BLaER1 (cell line): Measurements from ENCODE around the gene NDUFS6.
A peak's percentile ranks its signal among the peaks of the same experiment; 100 is the strongest.

Experiments used
- H3K27ac ChIP-seq: shearing (Covaris generic); formaldehyde crosslinking; 2 replicates; pipeline ENCODE4 v1.8.1; 2022
- H3K27me3 ChIP-seq: shearing (Covaris generic); formaldehyde crosslinking; 2 replicates; pipeline ENCODE4 v1.8.1; 2022
- H3K36me3 ChIP-seq: shearing (Covaris generic); formaldehyde crosslinking; 2 replicates; pipeline ENCODE4 v1.8.1; 2022
- H3K4me1 ChIP-seq: shearing (Covaris generic); formaldehyde crosslinking; 2 replicates; pipeline ENCODE4 v1.8.1; 2022
- H3K4me2 ChIP-seq: shearing (Covaris generic); formaldehyde crosslinking; 2 replicates; pipeline ENCODE4 v1.8.1; 2022
- H3K4me3 ChIP-seq: shearing (Covaris generic); formaldehyde crosslinking; 2 replicates; pipeline ENCODE4 v1.8.1; 2022
- H3K9ac ChIP-seq: shearing (Covaris generic); formaldehyde crosslinking; 2 replicates; pipeline ENCODE4 v1.8.1; 2022
- H3K9me3 ChIP-seq: shearing (Covaris generic); formaldehyde crosslinking; 2 replicates; pipeline ENCODE4 v1.8.1; 2022
- H4K20me1 ChIP-seq: shearing (Covaris generic); formaldehyde crosslinking; 2 replicates; pipeline ENCODE4 v1.8.1; 2022
- Cebpa-rat ChIP-seq: shearing (Covaris generic); IDR thresholded peaks from 2 replicates; pipeline ENCODE4 v1.8.1; 2022

NDUFS6 gene

DNA sequence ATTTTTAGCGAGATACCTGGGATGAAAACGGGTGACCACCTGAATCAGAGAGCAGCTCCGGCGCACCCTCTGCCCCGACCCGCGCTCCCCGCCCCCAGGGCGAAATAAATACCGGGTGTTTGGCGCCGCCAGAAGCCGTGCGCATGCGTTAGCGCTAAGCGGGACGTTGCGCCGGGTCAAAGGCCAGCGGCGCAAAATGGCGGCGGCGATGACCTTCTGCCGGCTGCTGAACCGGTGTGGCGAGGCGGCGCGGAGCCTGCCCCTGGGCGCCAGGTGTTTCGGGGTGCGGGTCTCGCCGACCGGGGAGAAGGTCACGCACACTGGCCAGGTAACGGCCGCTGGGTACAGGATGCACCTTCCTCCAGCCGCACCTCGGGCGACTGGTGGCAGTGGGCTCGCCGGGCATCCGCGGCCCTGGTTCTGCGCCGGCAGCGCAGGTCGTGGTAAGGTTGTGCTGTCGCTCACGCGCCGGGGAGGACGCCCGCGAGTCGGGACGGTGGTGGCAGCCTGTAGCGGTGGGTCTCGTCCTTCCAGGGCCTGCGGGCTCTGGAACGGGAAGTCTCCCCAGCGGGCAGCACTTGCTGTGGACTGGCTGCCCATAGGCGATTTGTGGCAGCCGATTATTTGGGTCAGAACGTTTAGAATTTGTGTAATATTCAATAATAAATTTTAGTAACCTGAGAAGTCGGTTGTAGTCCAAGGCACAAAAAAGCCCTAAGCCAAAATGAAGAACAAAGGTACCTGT lies at the start of gene NDUFS6:
TSS of gene NDUFS6 (plus strand) at position 186 of the 745 bp plus-strand sequence. CDS start at position 197, 11 bp downstream.
- H3K4me1 ChIP-seq = peaks cover 40% of the 10 kb centered on the region
- H3K9me3 ChIP-seq = no peaks in the 10 kb centered on the region
- no peaks in the 10 kb centered on the region for H3K27me3 ChIP-seq
- H3K27ac ChIP-seq = peak within 1 kb of the TSS; percentile 93
- TF ChIP-seq Cebpa-rat = no peak
- H3K9ac ChIP-seq = peak within 1 kb of the TSS; percentile 96
- peak within 1 kb of the TSS; percentile 99 for H3K4me3 ChIP-seq
- H3K36me3 ChIP-seq = peaks cover 64% of the 10 kb centered on the region
- peaks cover 59% of the 10 kb centered on the region for H4K20me1 ChIP-seq
- peak within 1 kb of the TSS; percentile 92 for H3K4me2 ChIP-seq

DNA sequence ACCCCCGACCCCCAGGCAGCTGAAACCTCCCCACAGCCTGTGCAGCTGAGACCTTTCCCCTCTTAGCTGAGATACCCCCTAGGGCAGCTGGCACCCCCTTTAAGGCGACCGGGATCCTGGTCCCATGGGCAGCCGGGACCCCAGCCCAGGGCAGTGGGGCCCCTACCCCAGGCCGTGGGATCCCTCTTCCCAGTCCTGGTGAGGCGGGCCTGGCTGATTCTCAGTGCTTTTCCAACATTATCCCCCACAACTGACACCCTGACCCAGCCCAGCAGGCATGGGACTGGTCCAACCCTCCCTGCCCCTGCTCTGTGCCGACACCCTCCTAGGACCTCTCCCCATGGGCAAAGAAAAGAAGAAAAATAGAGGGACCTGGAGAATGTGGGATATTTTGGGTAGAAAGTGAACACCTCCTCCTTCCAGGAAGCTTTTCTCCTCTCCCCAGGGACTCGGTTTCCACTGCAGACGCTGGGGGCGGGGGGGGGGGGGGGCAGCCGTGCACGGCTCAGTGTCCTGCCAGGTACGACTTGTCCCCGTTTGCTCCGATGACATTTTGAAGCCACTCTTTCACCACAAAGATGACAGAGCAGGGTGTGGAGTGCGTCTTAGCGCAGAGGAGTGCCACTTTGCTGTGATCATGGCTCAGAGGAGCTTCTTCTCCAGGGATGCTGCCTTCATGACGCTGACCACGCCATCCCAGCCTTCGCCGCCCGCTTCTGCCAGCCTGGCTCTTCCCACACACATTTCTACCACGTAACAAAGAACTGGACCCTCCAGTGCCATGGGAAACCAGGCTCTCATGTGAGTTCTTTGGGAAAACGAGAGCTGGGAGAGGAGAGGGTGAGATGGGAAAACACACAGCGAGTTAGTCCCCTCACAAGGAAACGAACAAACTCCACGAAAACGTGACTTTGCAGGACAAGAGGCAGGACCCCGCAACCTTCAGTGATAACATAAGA lies 49.1 kb upstream of the NDUFS6 start:
- Histone ChIP-seq H3K27ac (no peak overlapping the region), H3K4me3 (no peak overlapping the region), H3K36me3 (no peaks in the 10 kb centered on the region), H4K20me1 (no peaks in the 10 kb centered on the region), H3K9ac (0 out of 2 replicates have a peak overlapping the region, but pooled peaks have one; percentile 34), H3K27me3 (no peaks in the 10 kb centered on the region), H3K4me1 (peaks cover 54% of the 10 kb centered on the region), H3K9me3 (peaks cover under 1% of the 10 kb centered on the region), H3K4me2 (peak overlapping the region; percentile 73)
- TF ChIP-seq Cebpa-rat = no peak

DNA sequence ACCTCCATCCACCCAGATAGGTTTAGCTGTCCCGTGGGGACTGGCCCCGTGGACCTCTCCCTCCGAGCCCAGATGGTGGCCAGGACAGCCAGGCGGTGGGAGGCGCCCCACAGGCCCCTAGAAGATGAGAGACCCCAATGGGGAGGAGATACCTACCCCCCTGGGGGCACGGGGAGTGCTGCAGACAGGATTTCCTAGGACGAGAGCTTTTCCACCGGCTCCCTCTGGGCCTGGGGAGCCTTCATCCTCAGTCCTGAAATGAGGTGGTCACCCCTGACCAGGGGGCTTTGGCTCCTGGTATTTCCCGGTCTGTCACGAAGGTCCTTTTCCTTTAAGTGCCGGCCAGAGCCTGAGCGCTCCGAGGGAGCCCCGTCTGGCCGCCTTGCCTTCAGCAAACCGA lies 48.3 kb upstream of the NDUFS6 start:
- H3K9ac ChIP-seq = no peak overlapping the region
- H3K4me2 ChIP-seq = peak overlapping the region; percentile 73
- no peaks in the 10 kb centered on the region for H3K36me3 ChIP-seq
- no peaks in the 10 kb centered on the region for H4K20me1 ChIP-seq
- no peak overlapping the region for H3K4me3 ChIP-seq
- H3K4me1 ChIP-seq = peaks cover 55% of the 10 kb centered on the region
- H3K27me3 ChIP-seq = no peaks in the 10 kb centered on the region
- H3K27ac ChIP-seq = no peak overlapping the region
- no peak for TF ChIP-seq Cebpa-rat
- peaks cover 8% of the 10 kb centered on the region for H3K9me3 ChIP-seq

DNA sequence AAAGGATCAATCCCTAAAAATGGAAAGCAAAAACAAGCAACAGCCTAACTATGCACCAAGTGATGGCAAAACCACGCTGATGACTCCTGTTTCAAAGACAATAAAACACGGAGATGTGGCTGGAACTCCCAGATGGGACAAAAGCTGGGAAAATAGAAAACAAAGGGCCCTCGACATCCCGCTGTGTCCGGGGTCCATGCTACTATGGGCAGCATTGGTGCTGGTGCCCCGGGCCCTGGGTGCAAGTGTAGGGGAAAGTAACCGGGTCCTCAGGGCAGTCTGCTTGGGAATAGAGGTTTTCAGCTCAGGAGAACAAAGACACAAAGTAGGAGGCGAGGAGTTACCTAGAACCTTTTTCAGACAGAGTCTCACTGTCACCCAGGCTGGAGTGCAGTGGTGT lies 47.7 kb upstream of the NDUFS6 start:
- Histone ChIP-seq H3K27me3 (no peaks in the 10 kb centered on the region), H3K9ac (no peak overlapping the region), H3K4me2 (no peak overlapping the region), H4K20me1 (no peaks in the 10 kb centered on the region), H3K36me3 (no peaks in the 10 kb centered on the region), H3K4me3 (no peak overlapping the region), H3K27ac (no peak overlapping the region), H3K4me1 (peaks cover 55% of the 10 kb centered on the region), H3K9me3 (peaks cover 14% of the 10 kb centered on the region)
- TF ChIP-seq Cebpa-rat = no peak

DNA sequence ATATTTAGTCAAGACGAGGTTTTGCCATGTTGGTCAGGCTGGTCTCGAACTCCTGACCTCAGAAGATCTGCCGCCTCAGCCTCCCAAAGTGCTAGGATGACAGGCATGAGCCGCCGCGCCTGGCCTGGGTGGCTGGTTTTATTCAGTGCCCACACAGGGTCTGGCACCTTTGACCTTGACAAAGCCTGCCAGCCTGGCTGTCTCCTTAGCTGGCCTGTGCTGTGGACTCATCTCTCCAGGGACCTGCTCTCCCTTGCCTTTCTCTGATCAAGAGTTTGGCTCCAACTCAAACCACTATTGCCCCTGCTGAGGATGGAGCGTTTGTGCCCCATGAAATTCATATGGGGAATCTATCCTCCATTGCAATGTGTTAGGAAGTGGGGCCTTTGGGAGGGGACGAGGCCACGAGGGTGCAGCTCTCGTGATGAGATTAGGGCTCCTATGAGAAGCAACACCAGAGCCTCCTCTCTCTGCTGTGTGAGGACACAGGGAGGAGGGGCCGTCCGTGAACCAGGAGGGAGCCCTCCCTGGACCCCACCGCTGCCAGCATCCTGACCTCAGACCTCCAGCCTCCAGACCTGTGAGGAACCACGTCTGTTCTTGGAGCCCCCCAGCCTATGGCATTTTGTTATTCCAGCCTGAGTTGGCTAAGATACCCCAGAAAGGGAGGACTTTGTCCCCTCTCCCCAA lies 46.5 kb upstream of the NDUFS6 start:
- peaks cover 55% of the 10 kb centered on the region for H3K4me1 ChIP-seq
- TF ChIP-seq Cebpa-rat = no peak
- H3K9me3 ChIP-seq = peaks cover 19% of the 10 kb centered on the region
- no peak overlapping the region for H3K9ac ChIP-seq
- no peaks in the 10 kb centered on the region for H3K36me3 ChIP-seq
- no peaks in the 10 kb centered on the region for H4K20me1 ChIP-seq
- peak overlapping the region; percentile 18 for H3K4me2 ChIP-seq
- no peaks in the 10 kb centered on the region for H3K27me3 ChIP-seq
- H3K4me3 ChIP-seq = no peak overlapping the region
- no peak overlapping the region for H3K27ac ChIP-seq

DNA sequence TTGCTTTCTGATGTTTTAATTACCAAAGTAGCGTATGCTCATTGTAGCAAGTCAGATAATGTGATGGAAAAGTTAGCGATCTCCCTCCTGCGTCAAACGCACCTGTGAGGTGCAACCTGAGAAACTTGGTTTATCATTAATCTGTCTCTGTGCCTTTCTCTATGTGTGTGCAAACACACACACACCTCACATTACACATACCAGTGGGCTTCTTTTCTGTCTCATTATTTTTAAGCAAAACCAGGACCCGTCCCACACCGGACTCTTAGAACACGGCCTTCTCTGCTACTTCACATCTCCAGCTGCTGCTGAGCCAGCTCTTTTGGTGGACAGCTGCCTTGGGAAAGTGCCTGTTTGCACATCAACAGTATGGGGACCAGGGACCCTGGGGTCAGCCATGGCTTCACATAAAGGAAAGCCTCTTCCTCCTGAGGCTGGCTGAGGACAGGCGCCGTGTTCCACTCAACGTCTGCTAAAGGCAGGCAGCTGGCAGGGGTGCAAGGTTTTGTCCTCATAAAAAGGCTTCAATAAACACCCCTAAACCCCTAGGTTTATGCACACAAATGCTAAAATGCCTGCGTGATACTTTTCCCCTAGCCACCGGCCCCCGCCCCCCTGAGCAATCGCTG lies 45.8 kb upstream of the NDUFS6 start:
- H3K27me3 ChIP-seq = no peaks in the 10 kb centered on the region
- peak overlapping the region; percentile 59 for H3K4me2 ChIP-seq
- H3K9ac ChIP-seq = no peak overlapping the region
- TF ChIP-seq Cebpa-rat = no peak
- no peaks in the 10 kb centered on the region for H4K20me1 ChIP-seq
- no peaks in the 10 kb centered on the region for H3K36me3 ChIP-seq
- H3K27ac ChIP-seq = no peak overlapping the region
- peaks cover 19% of the 10 kb centered on the region for H3K9me3 ChIP-seq
- H3K4me1 ChIP-seq = peaks cover 63% of the 10 kb centered on the region
- no peak overlapping the region for H3K4me3 ChIP-seq

DNA sequence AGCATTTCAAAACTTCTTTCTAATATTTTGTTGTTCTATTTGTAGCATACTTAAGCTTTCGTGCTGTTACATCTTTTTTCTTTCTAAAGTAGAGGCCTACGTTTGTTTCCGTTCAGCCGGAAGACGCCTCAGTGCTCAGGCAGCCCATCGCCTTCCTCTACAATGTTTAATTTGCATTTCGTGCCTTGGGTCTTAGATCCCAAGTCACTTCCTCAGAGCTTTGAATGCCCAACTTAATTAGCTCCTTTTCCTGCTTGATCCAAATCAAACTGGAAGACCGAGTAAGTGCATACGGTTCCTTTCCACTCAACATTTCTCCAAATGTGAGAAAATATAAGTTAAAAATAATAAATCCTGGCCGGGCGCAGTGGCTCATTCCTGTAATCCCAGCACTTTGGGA lies 44.7 kb upstream of the NDUFS6 start:
- H3K4me2 ChIP-seq = peak overlapping the region; percentile 59
- no peak for TF ChIP-seq Cebpa-rat
- 0 out of 2 replicates have a peak, but pooled peaks cover 5% of the 10 kb centered on the region for H3K27me3 ChIP-seq

DNA sequence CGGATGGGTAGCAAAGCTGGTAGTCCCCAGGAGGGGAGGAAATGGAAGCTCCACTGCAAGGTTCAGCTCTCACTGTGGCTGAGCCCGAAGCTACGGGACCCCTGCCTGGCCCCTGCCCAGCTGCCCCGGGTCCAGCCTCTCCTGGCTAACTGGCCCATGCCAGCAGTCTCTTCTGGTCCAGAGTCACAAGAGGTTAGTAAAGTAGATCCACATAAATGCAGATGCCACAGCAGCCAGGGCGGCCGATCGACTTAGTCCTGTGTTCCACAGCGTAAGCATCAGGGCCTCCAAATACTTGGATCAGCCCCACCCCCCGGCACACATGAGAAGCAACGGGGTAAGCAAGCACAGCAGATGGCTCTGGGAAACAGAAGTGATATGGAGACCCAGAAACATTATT lies 43.7 kb upstream of the NDUFS6 start:
- H3K27me3 ChIP-seq = 0 out of 2 replicates have a peak, but pooled peaks cover 5% of the 10 kb centered on the region

More for the DNA sequence above, 44.7 kb upstream of the NDUFS6 start:
- H3K36me3 ChIP-seq = no peaks in the 10 kb centered on the region
- H3K4me1 ChIP-seq = peaks cover 66% of the 10 kb centered on the region
- no peaks in the 10 kb centered on the region for H4K20me1 ChIP-seq
- H3K9ac ChIP-seq = no peak overlapping the region
- H3K4me3 ChIP-seq = no peak overlapping the region
- H3K27ac ChIP-seq = peak overlapping the region; percentile 42; the same call in 1 of the 2 replicates
- H3K9me3 ChIP-seq = peaks cover 19% of the 10 kb centered on the region

DNA sequence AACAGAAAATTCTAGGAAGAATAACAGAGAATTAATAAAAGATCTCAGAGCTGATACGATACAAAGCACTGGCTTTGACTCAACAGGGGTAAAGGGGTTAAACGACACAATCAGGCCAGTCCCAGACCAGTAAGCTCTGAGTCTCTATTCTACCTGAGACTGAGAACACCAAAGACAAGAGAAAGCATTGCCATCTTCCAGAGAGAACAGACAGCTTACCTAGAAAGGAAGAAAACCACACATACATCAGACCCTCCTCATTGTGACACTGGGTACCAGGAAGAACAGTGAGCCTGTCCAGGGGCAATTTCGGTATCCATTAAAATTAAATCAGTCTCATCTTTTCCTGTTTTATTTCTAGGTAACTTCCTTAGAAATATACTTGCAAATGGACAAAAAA lies 42.6 kb upstream of the NDUFS6 start:
- no peak for TF ChIP-seq Cebpa-rat
- H3K27me3 ChIP-seq = 0 out of 2 replicates have a peak, but pooled peaks cover 5% of the 10 kb centered on the region

More for the DNA sequence above, 43.7 kb upstream of the NDUFS6 start:
- peaks cover 66% of the 10 kb centered on the region for H3K4me1 ChIP-seq
- no peaks in the 10 kb centered on the region for H4K20me1 ChIP-seq
- no peak overlapping the region for H3K4me3 ChIP-seq
- peaks cover 19% of the 10 kb centered on the region for H3K9me3 ChIP-seq
- H3K9ac ChIP-seq = no peak overlapping the region
- H3K36me3 ChIP-seq = no peaks in the 10 kb centered on the region
- TF ChIP-seq Cebpa-rat = no peak
- H3K4me2 ChIP-seq = no peak overlapping the region
- no peak overlapping the region for H3K27ac ChIP-seq

More for the DNA sequence above, 42.6 kb upstream of the NDUFS6 start:
- Histone ChIP-seq H3K27ac (no peak overlapping the region), H4K20me1 (no peaks in the 10 kb centered on the region), H3K9me3 (peaks cover 19% of the 10 kb centered on the region), H3K4me3 (no peak overlapping the region), H3K9ac (no peak overlapping the region), H3K4me1 (peaks cover 68% of the 10 kb centered on the region), H3K4me2 (no peak overlapping the region), H3K36me3 (no peaks in the 10 kb centered on the region)
